ENCODE results near the gene METTL3.

METTL3 gene

DNA sequence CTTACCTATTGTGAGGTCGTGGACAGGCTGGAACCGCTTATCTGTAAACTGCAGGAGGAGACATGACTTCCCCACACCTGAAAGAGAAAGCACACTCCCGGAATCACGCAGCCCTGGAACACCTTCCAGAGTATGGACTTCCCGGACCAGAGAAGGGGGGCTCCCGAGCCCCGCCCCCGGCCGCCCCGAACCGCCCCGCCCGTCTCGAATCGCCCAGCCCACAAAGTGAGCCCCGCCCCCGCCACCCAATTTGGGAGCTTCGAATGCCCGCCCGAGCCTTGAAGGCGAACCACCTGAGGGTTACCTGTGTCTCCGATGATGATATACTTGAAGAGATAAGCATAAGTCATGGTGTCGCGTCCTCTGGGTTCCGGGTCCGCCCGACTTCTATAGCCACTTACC is 34.6 kb downstream of the METTL3 start:
- no peak for DNase-seq

DNA sequence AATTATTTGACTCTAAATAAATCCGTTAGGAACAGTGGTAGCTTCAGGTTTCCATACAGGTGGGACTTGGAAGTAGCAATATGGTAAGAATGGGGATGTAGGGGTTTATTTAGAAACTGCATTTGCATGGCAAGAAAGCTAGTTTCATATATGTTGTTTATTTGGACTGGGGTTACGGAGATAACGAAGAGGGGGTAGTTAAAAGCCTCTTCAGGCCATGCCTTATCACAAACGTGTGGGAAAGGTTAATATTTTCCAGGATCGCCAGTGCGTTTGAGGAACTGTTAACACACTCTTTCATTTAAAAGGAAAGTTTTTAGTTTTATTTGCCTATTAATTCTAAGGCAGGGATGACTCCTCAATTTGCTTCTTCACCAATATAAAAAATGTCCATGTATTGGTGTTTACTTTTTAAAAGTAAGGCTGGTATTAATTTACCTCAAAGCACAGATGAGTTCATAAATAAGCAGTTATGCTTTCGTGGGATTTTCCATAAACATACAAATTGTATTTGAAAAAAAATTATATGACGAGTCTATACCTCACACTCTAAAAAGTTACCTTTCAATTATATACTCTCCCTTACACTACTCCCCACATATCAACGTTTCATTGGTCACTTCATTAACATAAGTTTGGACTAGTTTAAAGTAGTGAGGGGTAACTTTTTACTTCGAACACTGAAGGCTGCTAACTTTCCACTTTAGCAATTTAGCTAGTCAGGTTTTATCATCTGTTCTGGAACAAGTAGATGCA is 35.2 kb downstream of the METTL3 start:
- DNase-seq: no peak

GRCh38 chr14:21467616-21468015 is 43.5 kb downstream of the METTL3 start:
- no peak for DNase-seq

DNA sequence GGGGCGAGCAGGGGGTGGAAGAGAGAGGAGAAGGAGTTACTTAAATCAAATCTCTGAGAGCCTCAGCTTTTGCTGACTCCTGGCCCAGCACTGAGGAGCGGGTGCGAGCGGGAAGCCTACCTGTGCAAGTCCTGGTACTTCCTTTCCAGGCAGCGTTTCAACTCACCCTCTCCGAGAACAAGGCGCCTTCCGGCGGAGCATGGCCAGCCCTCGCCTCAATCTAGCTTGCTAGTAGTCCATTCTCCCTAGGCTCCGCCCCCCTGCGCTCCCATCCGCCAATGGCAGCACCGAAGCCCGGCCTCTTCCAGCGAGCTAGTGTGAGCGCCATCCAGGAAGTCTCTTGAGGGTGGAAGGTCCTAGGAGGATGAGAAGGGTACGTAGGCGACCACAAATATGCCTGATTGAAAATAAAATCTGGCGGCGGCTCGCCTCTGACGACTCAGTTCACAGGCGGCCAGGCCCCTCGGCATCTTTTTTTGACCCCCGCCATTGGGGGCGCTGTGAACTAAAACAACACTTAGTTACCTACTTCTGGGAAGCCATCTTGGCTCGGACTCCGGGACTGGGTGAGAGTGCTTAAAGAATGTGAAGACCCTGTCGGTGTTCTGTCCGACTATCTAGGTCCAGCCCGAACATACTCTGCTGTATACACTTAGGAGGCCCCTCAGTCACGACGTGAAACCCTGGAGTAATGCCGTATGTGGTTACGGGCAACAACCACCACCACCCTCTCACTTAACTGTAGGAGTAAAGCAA is 55.0 kb downstream of the METTL3 start, which contains the start of gene CHD8:
Gene CHD8 (minus strand): TSS at position 212 of the 756 bp plus-strand sequence. CDS start 24,480 bp downstream, outside the sequence.
- DNase-seq: peak; percentile 100

DNA sequence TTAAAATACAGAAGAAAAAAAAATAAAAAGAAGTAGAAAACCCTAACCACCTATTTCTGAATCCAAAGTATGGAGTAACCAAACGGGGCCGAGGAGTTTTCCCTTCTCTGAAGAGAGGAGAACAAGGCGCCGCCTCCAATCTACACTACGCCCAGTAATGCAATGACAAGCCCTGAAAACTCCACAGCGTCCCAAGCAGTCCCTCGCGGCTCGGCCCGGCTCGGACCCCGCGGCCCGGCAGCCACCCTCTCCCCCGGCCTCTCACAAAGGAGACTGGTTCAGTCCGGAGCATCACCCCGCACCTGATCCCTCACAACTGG is 55.6 kb downstream of the METTL3 start:
- no peak for DNase-seq

GRCh38 chr14:21454843-21455544 is 56.1 kb downstream of the METTL3 start:
- peak in 1 of 2 donors; percentile 54 for DNase-seq

DNA sequence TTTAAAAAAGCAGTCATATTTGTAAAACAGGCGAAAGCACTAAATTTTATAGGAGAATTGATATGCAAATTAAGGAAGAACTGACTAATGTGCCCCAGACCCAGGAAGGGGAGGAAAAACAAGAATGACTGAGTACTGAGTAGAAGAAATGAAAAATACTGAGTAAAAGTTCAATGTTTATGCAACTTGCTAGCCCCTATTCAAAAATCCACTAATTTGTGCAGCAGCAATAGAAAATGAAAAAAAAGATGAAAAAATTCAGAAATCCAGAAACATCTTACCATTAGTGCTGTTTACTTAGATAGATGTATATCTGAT is 61.3 kb downstream of the METTL3 start:
- DNase-seq: no peak
